Endodermal cell (in vitro differentiated cells): Measurements from ENCODE around the gene H3-3A. TPM values are rescaled to one million over a fixed set of nuclear protein-coding genes. Genes with fewer than 3 reads are reported as not detected.

Experiments used
- DNase-seq: peaks from one replicate; pipeline ENCODE4 v3.0.0-alpha.2; 2017
- H3K27ac ChIP-seq: 2 replicates; pipeline ENCODE4 v1.5.1; 2013; ENCODE audit warnings: mild to moderate bottlenecking, low read depth, low read length, moderate library complexity
- H3K27me3 ChIP-seq: 2 replicates; pipeline ENCODE4 v1.6.1; 2013; ENCODE audit warnings: mild to moderate bottlenecking, low read length, moderate library complexity; ENCODE audit not compliant: insufficient read depth, control insufficient read depth, poor library complexity, severe bottlenecking
- H3K36me3 ChIP-seq: 2 replicates; pipeline ENCODE4 v1.7.0; 2013; ENCODE audit warnings: mild to moderate bottlenecking, low read length, moderate library complexity; ENCODE audit not compliant: control insufficient read depth, insufficient read depth
- H3K4me1 ChIP-seq: one replicate; pipeline ENCODE4 v1.7.0; 2013; ENCODE audit warnings: low read length; ENCODE audit not compliant: control insufficient read depth, insufficient read depth
- H3K4me3 ChIP-seq: 2 replicates; pipeline ENCODE4 v1.5.1; 2013; ENCODE audit warnings: mild to moderate bottlenecking, low read length, moderate library complexity
- H3K9ac ChIP-seq: 2 replicates; pipeline ENCODE4 v1.6.1; 2013; ENCODE audit warnings: mild to moderate bottlenecking, low read length, moderate library complexity; ENCODE audit not compliant: poor library complexity, severe bottlenecking; ENCODE audit errors: extremely low read depth
- H3K9me3 ChIP-seq: 2 replicates; pipeline ENCODE4 v1.6.1; 2013; ENCODE audit warnings: mild to moderate bottlenecking, low read length, moderate library complexity; ENCODE audit not compliant: control insufficient read depth
- H3K27ac Mint-ChIP-seq: 2 replicates; pipeline ENCODE4 v1.8.0; 2020; ENCODE audit warnings: mixed read lengths
- H3K27me3 Mint-ChIP-seq: 2 replicates; pipeline ENCODE4 v1.8.0; 2021; ENCODE audit warnings: mild to moderate bottlenecking, mixed read lengths; ENCODE audit not compliant: insufficient read depth
- H3K36me3 Mint-ChIP-seq: 2 replicates; pipeline ENCODE4 v1.8.0; 2020; ENCODE audit warnings: low read depth, mixed read lengths
- H3K4me1 Mint-ChIP-seq: 2 replicates; pipeline ENCODE4 v1.8.0; 2020; ENCODE audit warnings: mixed read lengths
- H3K4me3 Mint-ChIP-seq: 2 replicates; pipeline ENCODE4 v1.8.0; 2020; ENCODE audit warnings: mild to moderate bottlenecking, moderate library complexity, mixed read lengths
- H3K9me3 Mint-ChIP-seq: 2 replicates; pipeline ENCODE4 v1.8.0; 2020; ENCODE audit warnings: mild to moderate bottlenecking, mixed read lengths
- WGBS, 2 experiments: methylation state at CpG; one replicate each; pipeline versions ENCODE4 v1.1.5 to v1.1.7; 2013; ENCODE audit warnings: missing lambda C conversion rate in 2 of 2, mixed read lengths in 1 of 2; ENCODE audit not compliant: insufficient coverage in 1 of 2, insufficient read length in 1 of 2; 5-methylcytosine and 5-hydroxymethylcytosine counted together
- total RNA-seq, 2 donors: library from RNA; stranded (reverse); fragmentation: NEBNext Ultra II Directional in 1 of 2; extraction: Animal tissue kit (Norgen Biotek cat#: 25700) in 1 of 2; gene quantifications; 2 replicates in 1 of 2; 3 replicates in 1 of 2; pipeline ENCODE4 v1.2.1, GENCODE V29; 2021
- TF ChIP-seq, protein P1 (sequence below): fragments of 200-600 bp; sonication (generic); conservative IDR thresholded peaks from 2 replicates; pipeline ENCODE4 v1.5.0; 2021; ENCODE audit warnings: antibody characterized with exemption, mild to moderate bottlenecking

H3-3A gene
- total RNA-seq, 2 donors from 2014 or later = 733 to 829 TPM

DNA sequence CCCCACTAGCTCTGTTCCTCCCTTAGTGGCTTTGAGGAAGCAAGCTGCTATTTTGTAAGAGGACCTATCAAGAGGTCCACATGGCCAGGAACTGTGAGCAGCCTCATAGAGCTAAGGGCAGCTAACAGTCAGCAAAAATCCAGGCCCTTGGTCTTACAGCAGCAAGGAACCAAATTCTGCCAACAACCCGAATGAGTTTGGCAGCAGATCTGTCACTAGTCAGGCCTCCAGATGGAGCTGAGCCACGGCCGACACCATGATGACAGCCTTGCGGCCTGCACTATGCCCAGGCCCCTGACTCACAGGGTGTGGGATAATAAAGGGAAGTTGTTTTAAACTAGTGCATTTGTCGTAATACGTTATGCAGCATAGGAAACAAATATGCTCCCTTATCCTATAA lies 28.0 kb upstream of the H3-3A start:
- Histone ChIP-seq H3K4me3 (no peak overlapping the region), H3K9ac (no peak overlapping the region), H3K9me3 (no peaks in the 10 kb centered on the region), H3K36me3 (no peaks in the 10 kb centered on the region), H3K27me3 (no peaks in the 10 kb centered on the region), H3K4me1 (no peaks in the 10 kb centered on the region), H3K27ac (no peak overlapping the region)
- Mint-ChIP-seq H3K9me3 (no peaks in the 10 kb centered on the region), H3K4me1 (no peaks in the 10 kb centered on the region), H3K4me3 (no peak overlapping the region), H3K27ac (no peak overlapping the region), H3K36me3 (no peaks in the 10 kb centered on the region), H3K27me3 (no peaks in the 10 kb centered on the region)
- WGBS, 2 experiments = 91 to 93% methylated on average over 5 to 6 of the region's 6 CpGs
- DNase-seq = no peak
- TF ChIP-seq, protein P1, sequence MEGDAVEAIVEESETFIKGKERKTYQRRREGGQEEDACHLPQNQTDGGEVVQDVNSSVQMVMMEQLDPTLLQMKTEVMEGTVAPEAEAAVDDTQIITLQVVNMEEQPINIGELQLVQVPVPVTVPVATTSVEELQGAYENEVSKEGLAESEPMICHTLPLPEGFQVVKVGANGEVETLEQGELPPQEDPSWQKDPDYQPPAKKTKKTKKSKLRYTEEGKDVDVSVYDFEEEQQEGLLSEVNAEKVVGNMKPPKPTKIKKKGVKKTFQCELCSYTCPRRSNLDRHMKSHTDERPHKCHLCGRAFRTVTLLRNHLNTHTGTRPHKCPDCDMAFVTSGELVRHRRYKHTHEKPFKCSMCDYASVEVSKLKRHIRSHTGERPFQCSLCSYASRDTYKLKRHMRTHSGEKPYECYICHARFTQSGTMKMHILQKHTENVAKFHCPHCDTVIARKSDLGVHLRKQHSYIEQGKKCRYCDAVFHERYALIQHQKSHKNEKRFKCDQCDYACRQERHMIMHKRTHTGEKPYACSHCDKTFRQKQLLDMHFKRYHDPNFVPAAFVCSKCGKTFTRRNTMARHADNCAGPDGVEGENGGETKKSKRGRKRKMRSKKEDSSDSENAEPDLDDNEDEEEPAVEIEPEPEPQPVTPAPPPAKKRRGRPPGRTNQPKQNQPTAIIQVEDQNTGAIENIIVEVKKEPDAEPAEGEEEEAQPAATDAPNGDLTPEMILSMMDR = no peak

DNA sequence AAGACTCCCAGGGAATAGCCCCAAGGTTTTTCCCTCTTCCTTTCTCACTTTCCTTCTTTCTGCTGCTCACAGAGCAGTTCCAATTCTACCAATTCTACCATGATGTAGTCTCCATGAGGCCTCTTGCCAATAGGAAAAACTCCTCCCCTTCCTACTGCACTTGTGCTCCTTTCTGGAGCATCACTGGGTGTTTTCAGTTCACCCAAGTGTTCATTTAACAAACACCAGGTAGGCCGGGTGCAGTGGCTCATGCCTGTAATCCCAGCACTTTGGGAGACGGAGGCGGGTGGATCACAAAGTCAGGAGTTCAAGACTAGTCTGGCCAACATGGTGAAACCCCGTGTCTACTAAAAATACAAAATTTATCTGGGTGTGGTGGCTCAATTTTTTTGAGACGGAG lies 26.6 kb upstream of the H3-3A start:
- Mint-ChIP-seq H3K27me3 (peaks cover 2% of the 10 kb centered on the region), H3K9me3 (no peaks in the 10 kb centered on the region), H3K36me3 (no peaks in the 10 kb centered on the region), H3K4me1 (no peaks in the 10 kb centered on the region), H3K27ac (no peak overlapping the region), H3K4me3 (no peak overlapping the region)
- TF ChIP-seq, protein P1 = no peak
- H3K27ac ChIP-seq = no peak overlapping the region
- no peaks in the 10 kb centered on the region for H3K9me3 ChIP-seq
- no peaks in the 10 kb centered on the region for H3K4me1 ChIP-seq
- DNase-seq = no peak
- 88 to 97% methylated on average over 3 to 5 of the region's 5 CpGs for WGBS, 2 experiments
- no peaks in the 10 kb centered on the region for H3K36me3 ChIP-seq
- H3K27me3 ChIP-seq = no peaks in the 10 kb centered on the region
- H3K4me3 ChIP-seq = no peak overlapping the region
- no peak overlapping the region for H3K9ac ChIP-seq

DNA sequence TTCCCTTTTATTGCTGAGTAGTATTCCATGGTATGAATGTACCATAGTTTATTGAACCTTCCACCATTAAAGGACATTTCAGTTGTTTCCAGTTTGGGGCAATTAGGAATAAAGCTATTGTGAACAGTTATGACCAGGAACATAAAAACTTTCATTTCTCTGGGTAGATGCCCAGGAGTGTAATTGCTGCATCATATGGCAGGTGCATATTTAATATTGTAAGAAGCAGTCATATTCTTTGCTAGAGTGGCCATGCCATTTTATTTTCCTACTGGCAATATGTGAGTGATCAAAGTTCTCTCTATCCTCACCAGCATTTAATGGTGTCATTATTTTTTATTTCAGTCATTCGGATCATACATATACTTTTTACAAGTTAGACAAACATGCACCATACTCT lies 23.9 kb upstream of the H3-3A start:
- H3K27me3 ChIP-seq = no peaks in the 10 kb centered on the region
- H3K36me3 Mint-ChIP-seq = no peaks in the 10 kb centered on the region
- H3K4me1 Mint-ChIP-seq = peaks cover 7% of the 10 kb centered on the region
- H3K4me1 ChIP-seq = no peaks in the 10 kb centered on the region
- no peaks in the 10 kb centered on the region for H3K36me3 ChIP-seq
- H3K4me3 ChIP-seq = no peak overlapping the region
- H3K27me3 Mint-ChIP-seq = peaks cover 6% of the 10 kb centered on the region
- 100% methylated on average over 1 of the region's 1 CpG; no CpG with 5 or more reads in 1 of the 2 experiments for WGBS, 2 experiments
- H3K4me3 Mint-ChIP-seq = no peak overlapping the region
- TF ChIP-seq, protein P1 = no peak
- H3K9ac ChIP-seq = no peak overlapping the region
- H3K27ac ChIP-seq = no peak overlapping the region
- no peak for DNase-seq
- no peaks in the 10 kb centered on the region for H3K9me3 ChIP-seq
- H3K27ac Mint-ChIP-seq = no peak overlapping the region
- no peaks in the 10 kb centered on the region for H3K9me3 Mint-ChIP-seq
